HUES48 (cell line): ENCODE measurements around the gene PIANP.
"Not testable (repeated sequence)": the region's sequence is repeated elsewhere in the genome, so short reads cannot be mapped to it uniquely, and the experiment has no call there.

Experiments used
- H3K27ac ChIP-seq: one replicate; pipeline ENCODE4 v1.7.0; 2013; ENCODE audit warnings: low read depth, low read length, inconsistent platforms
- H3K27me3 ChIP-seq: 2 replicates; pipeline ENCODE4 v1.6.1; 2013; ENCODE audit warnings: mild to moderate bottlenecking, low read length; ENCODE audit not compliant: control insufficient read depth, insufficient read depth
- H3K36me3 ChIP-seq: 2 replicates; pipeline ENCODE4 v1.6.1; 2013; ENCODE audit warnings: low read length; ENCODE audit not compliant: control insufficient read depth, insufficient read depth
- H3K4me1 ChIP-seq: 2 replicates; pipeline ENCODE4 v1.6.1; 2013; ENCODE audit warnings: mild to moderate bottlenecking, low read length; ENCODE audit not compliant: control insufficient read depth, insufficient read depth
- H3K4me3 ChIP-seq: 2 replicates; pipeline ENCODE4 v1.5.1; 2013; ENCODE audit warnings: mild to moderate bottlenecking, low read depth, low read length
- H3K9ac ChIP-seq: 2 replicates; pipeline ENCODE4 v1.6.1; 2013; ENCODE audit warnings: mild to moderate bottlenecking, low read depth, low read length, moderate library complexity
- H3K9me3 ChIP-seq: 2 replicates; pipeline ENCODE4 v1.6.1; 2013; ENCODE audit warnings: low read length; ENCODE audit not compliant: control insufficient read depth, insufficient read depth

The PIANP gene

GRCh38 chr12:6700646-6701051 is at the start of gene PIANP:
PIANP (minus strand) TSS chr12:6700815; CDS start chr12:6698061, 2,754 bp downstream.
- peaks cover 15% of the 10 kb centered on the region for H3K4me1 ChIP-seq
- peaks cover 8% of the 10 kb centered on the region; the same call in 1 of the 2 replicates for H3K36me3 ChIP-seq
- peak within 1 kb of the TSS; percentile 78 for H3K4me3 ChIP-seq
- peaks cover 24% of the 10 kb centered on the region for H3K27me3 ChIP-seq
- peak within 1 kb of the TSS; percentile 18; the same call in 1 of the 2 replicates for H3K9ac ChIP-seq
- no peaks in the 10 kb centered on the region for H3K9me3 ChIP-seq
- H3K27ac ChIP-seq, result no peak within 1 kb of the TSS

- Histone ChIP-seq H3K9ac (no peak overlapping the region), H3K9me3 (no peaks in the 10 kb centered on the region), H3K4me3 (no peak overlapping the region), H3K27me3 (no peaks in the 10 kb centered on the region), H3K4me1 (peaks cover 6% of the 10 kb centered on the region), H3K36me3 (peaks cover 64% of the 10 kb centered on the region), H3K27ac (no peak overlapping the region)
Observed at GRCh38 chr12:6748761-6749160, 48.1 kb upstream of the PIANP start.

- H3K36me3 ChIP-seq, result peaks cover 64% of the 10 kb centered on the region
- no peak overlapping the region for H3K4me3 ChIP-seq
- H3K9me3 ChIP-seq, result no peaks in the 10 kb centered on the region
- no peak overlapping the region for H3K9ac ChIP-seq
- H3K27me3 ChIP-seq, result no peaks in the 10 kb centered on the region
- H3K4me1 ChIP-seq, result peaks cover 4% of the 10 kb centered on the region
- no peak overlapping the region for H3K27ac ChIP-seq
Observed at GRCh38 chr12:6747216-6747615, 46.6 kb upstream of the PIANP start.

GRCh38 chr12:6745741-6746525 is 45.3 kb upstream of the PIANP start:
- Histone ChIP-seq H3K9me3 (no peaks in the 10 kb centered on the region), H3K27me3 (no peaks in the 10 kb centered on the region), H3K4me3 (no peak overlapping the region), H3K4me1 (no peaks in the 10 kb centered on the region), H3K27ac (no peak overlapping the region), H3K36me3 (peaks cover 53% of the 10 kb centered on the region), H3K9ac (no peak overlapping the region)

- H3K27me3 ChIP-seq, H3K9ac ChIP-seq, H3K4me3 ChIP-seq, H3K9me3 ChIP-seq, H3K27ac ChIP-seq, H3K4me1 ChIP-seq: not testable (repeated sequence)
- peaks cover 28% of the 10 kb centered on the region for H3K36me3 ChIP-seq
Observed at GRCh38 chr12:6743300-6743699, 42.7 kb upstream of the PIANP start.

GRCh38 chr12:6742834-6743233 is 42.2 kb upstream of the PIANP start:
- Histone ChIP-seq H3K27ac (no peak overlapping the region), H3K9me3 (no peaks in the 10 kb centered on the region), H3K4me3 (no peak overlapping the region), H3K9ac (no peak overlapping the region), H3K4me1 (no peaks in the 10 kb centered on the region), H3K36me3 (peaks cover 23% of the 10 kb centered on the region), H3K27me3 (no peaks in the 10 kb centered on the region)

GRCh38 chr12:6742080-6742479 is 41.5 kb upstream of the PIANP start:
- H3K36me3 ChIP-seq, result peaks cover 16% of the 10 kb centered on the region
- H3K27me3 ChIP-seq, H3K4me1 ChIP-seq, H3K9me3 ChIP-seq, H3K27ac ChIP-seq, H3K9ac ChIP-seq, H3K4me3 ChIP-seq: not testable (repeated sequence)

- Histone ChIP-seq H3K9me3 (no peaks in the 10 kb centered on the region), H3K27me3 (no peaks in the 10 kb centered on the region), H3K27ac (no peak overlapping the region), H3K9ac (no peak overlapping the region), H3K4me1 (no peaks in the 10 kb centered on the region), H3K36me3 (peaks cover 2% of the 10 kb centered on the region), H3K4me3 (no peak overlapping the region)
Observed at GRCh38 chr12:6736754-6737153, 36.1 kb upstream of the PIANP start.

- Histone ChIP-seq H3K36me3 (peaks cover 13% of the 10 kb centered on the region), H3K4me3 (no peak overlapping the region), H3K9me3 (no peaks in the 10 kb centered on the region), H3K27me3 (no peaks in the 10 kb centered on the region), H3K4me1 (no peaks in the 10 kb centered on the region), H3K27ac (no peak overlapping the region), H3K9ac (no peak overlapping the region)
Observed at GRCh38 chr12:6735448-6736191, 35.0 kb upstream of the PIANP start.

GRCh38 chr12:6734506-6735387 is 34.1 kb upstream of the PIANP start:
- Histone ChIP-seq H3K27me3 (no peaks in the 10 kb centered on the region), H3K4me3 (no peak overlapping the region), H3K4me1 (no peaks in the 10 kb centered on the region), H3K27ac (no peak overlapping the region), H3K36me3 (peaks cover 22% of the 10 kb centered on the region), H3K9ac (no peak overlapping the region), H3K9me3 (no peaks in the 10 kb centered on the region)
